Mucosa of rectum (tissue), 2 donors: ENCODE measurements around the gene MIGA1.
"Not testable (repeated sequence)": the region's sequence is repeated elsewhere in the genome, so short reads cannot be mapped to it uniquely, and the experiment has no call there.

Experiments
- H3K27ac ChIP-seq, 2 donors: one replicate each; pipeline ENCODE4 v1.7.0; 2013; ENCODE audit warnings: inconsistent platforms in 2 of 2, low read depth in 2 of 2, low read length in 2 of 2
- H3K27me3 ChIP-seq, 2 donors: one replicate each; pipeline ENCODE4 v1.7.0; 2013; ENCODE audit warnings: low read length in 2 of 2; ENCODE audit not compliant: control insufficient read depth in 2 of 2, insufficient read depth in 2 of 2
- H3K36me3 ChIP-seq, 2 donors: one replicate each; pipeline ENCODE4 v1.7.0; 2013; ENCODE audit warnings: low read length in 2 of 2; ENCODE audit not compliant: control insufficient read depth in 2 of 2, insufficient read depth in 2 of 2
- H3K4me1 ChIP-seq, 2 donors: one replicate each; pipeline ENCODE4 v1.7.0; 2013; ENCODE audit warnings: low read length in 2 of 2, mild to moderate bottlenecking in 1 of 2; ENCODE audit not compliant: control insufficient read depth in 2 of 2, insufficient read depth in 2 of 2
- H3K4me3 ChIP-seq, 2 donors: one replicate each; pipeline ENCODE4 v1.7.0; 2013; ENCODE audit warnings: low read length in 2 of 2
- H3K9ac ChIP-seq, 2 donors: one replicate each; pipeline ENCODE4 v1.7.0; 2013; ENCODE audit warnings: low read length in 2 of 2, low read depth in 1 of 2, mild to moderate bottlenecking in 1 of 2
- H3K9me3 ChIP-seq, 2 donors: one replicate each; pipeline ENCODE4 v1.7.0; 2013; ENCODE audit warnings: low read length in 2 of 2; ENCODE audit not compliant: control insufficient read depth in 2 of 2
- donor health status: healthy.
- donor health status: Normal muscosa, but diverticular disease.

Gene MIGA1

GRCh38 chr1:77900687-77901293 is 121.3 kb downstream of the MIGA1 start:
- no peaks in the 10 kb centered on the region for H3K36me3 ChIP-seq
- H3K4me1 ChIP-seq: no peaks in the 10 kb centered on the region
- H3K9ac ChIP-seq: no peak overlapping the region
- H3K4me3 ChIP-seq: no peak overlapping the region
- no peaks in the 10 kb centered on the region for H3K9me3 ChIP-seq
- no peak overlapping the region for H3K27ac ChIP-seq
- H3K27me3 ChIP-seq: no peaks in the 10 kb centered on the region

GRCh38 chr1:77905603-77906002 is 126.2 kb downstream of the MIGA1 start:
- Histone ChIP-seq H3K36me3 (no peaks in the 10 kb centered on the region), H3K9me3 (no peaks in the 10 kb centered on the region), H3K4me1 (no peaks in the 10 kb centered on the region), H3K27ac (no peak overlapping the region), H3K9ac (no peak overlapping the region), H3K27me3 (no peaks in the 10 kb centered on the region), H3K4me3 (no peak overlapping the region)

GRCh38 chr1:77906019-77906545 is 126.6 kb downstream of the MIGA1 start:
- no peak overlapping the region for H3K4me3 ChIP-seq
- H3K9me3 ChIP-seq: no peaks in the 10 kb centered on the region
- no peak overlapping the region for H3K9ac ChIP-seq
- no peak overlapping the region for H3K27ac ChIP-seq
- H3K4me1 ChIP-seq: no peaks in the 10 kb centered on the region
- no peaks in the 10 kb centered on the region for H3K36me3 ChIP-seq
- H3K27me3 ChIP-seq: no peaks in the 10 kb centered on the region

- Histone ChIP-seq H3K9me3 (no peaks in the 10 kb centered on the region), H3K27ac (no peak overlapping the region), H3K9ac (no peak overlapping the region), H3K4me3 (no peak overlapping the region), H3K4me1 (no peaks in the 10 kb centered on the region), H3K36me3 (no peaks in the 10 kb centered on the region), H3K27me3 (no peaks in the 10 kb centered on the region)
Observed at GRCh38 chr1:77906624-77907023, 127.2 kb downstream of the MIGA1 start.

GRCh38 chr1:77910116-77910515 is 130.7 kb downstream of the MIGA1 start:
- Histone ChIP-seq H3K9me3 (no peaks in the 10 kb centered on the region), H3K27ac (no peak overlapping the region), H3K4me3 (no peak overlapping the region), H3K36me3 (no peaks in the 10 kb centered on the region), H3K27me3 (no peaks in the 10 kb centered on the region), H3K9ac (no peak overlapping the region), H3K4me1 (no peaks in the 10 kb centered on the region)

- not testable (repeated sequence) for H3K4me3 ChIP-seq, H3K9ac ChIP-seq, H3K36me3 ChIP-seq, H3K27ac ChIP-seq, H3K9me3 ChIP-seq, H3K4me1 ChIP-seq, H3K27me3 ChIP-seq
Observed at GRCh38 chr1:77918918-77919317, 139.5 kb downstream of the MIGA1 start.

- Histone ChIP-seq H3K27me3 (no peaks in the 10 kb centered on the region), H3K4me1 (no peaks in the 10 kb centered on the region), H3K27ac (no peak overlapping the region), H3K4me3 (no peak overlapping the region), H3K9ac (no peak overlapping the region), H3K9me3 (no peaks in the 10 kb centered on the region), H3K36me3 (no peaks in the 10 kb centered on the region)
Observed at GRCh38 chr1:77925518-77925917, 146.1 kb downstream of the MIGA1 start.

- H3K4me1 ChIP-seq: no peaks in the 10 kb centered on the region
- no peaks in the 10 kb centered on the region for H3K27me3 ChIP-seq
- no peaks in the 10 kb centered on the region for H3K36me3 ChIP-seq
- H3K9ac ChIP-seq: no peak overlapping the region
- no peak overlapping the region for H3K4me3 ChIP-seq
- H3K9me3 ChIP-seq: no peaks in the 10 kb centered on the region
- no peak overlapping the region for H3K27ac ChIP-seq
Observed at GRCh38 chr1:77925956-77926355, 146.5 kb downstream of the MIGA1 start.

- H3K9me3 ChIP-seq: no peaks in the 10 kb centered on the region
- no peak overlapping the region for H3K27ac ChIP-seq
- H3K4me1 ChIP-seq: no peaks in the 10 kb centered on the region
- H3K27me3 ChIP-seq: no peaks in the 10 kb centered on the region
- H3K9ac ChIP-seq: no peak overlapping the region
- H3K4me3 ChIP-seq: peak overlapping the region in 1 of 2 donors; percentile 50
- H3K36me3 ChIP-seq: no peaks in the 10 kb centered on the region
Observed at GRCh38 chr1:77926561-77927357, 147.3 kb downstream of the MIGA1 start.

GRCh38 chr1:77927414-77927813 is 148.0 kb downstream of the MIGA1 start:
- Histone ChIP-seq H3K4me1 (no peaks in the 10 kb centered on the region), H3K27me3 (no peaks in the 10 kb centered on the region), H3K27ac (no peak overlapping the region), H3K9me3 (no peaks in the 10 kb centered on the region), H3K9ac (no peak overlapping the region), H3K36me3 (no peaks in the 10 kb centered on the region), H3K4me3 (no peak overlapping the region)
